GM12878 (cell line): ENCODE measurements around the gene SDCCAG8. TPM values are rescaled to one million over a fixed set of nuclear protein-coding genes. Genes with fewer than 3 reads are reported as not detected.

ENCODE experiments used
- ATAC-seq: fragments of 200-7000 bp; cut with Tn5 transposase; 3 replicates; pipeline ENCODE4 v1.9.1; 2020; ENCODE audit warnings: mild to moderate bottlenecking, moderate library complexity
- BruUV-seq: library from RNA; stranded (reverse); fragments of 400-500 nt; replicated peaks from 2 replicates; lab custom pipeline; 2021; lab: Mats Ljungman, UMichigan
- CTCF ChIA-PET: fragments of 300-600 bp; sonication (Branson Sonifier 250); formaldehyde crosslinking; extraction: SDS; loops from one replicate; lab custom pipeline; 2021; ENCODE audit warnings: inconsistent platforms; lab: Yijun Ruan, JAX
- POLR2A ChIA-PET: fragments of 350-600 bp; formaldehyde crosslinking; extraction: SDS; loops from one replicate; lab custom pipeline; 2021; ENCODE audit warnings: inconsistent platforms; lab: Charles Lee
- RAD21 ChIA-PET: fragments of 300-600 bp; sonication (Branson Sonifier 250); formaldehyde crosslinking; loops from one replicate; lab custom pipeline; 2023; ENCODE audit warnings: antibody characterized with exemption; ENCODE audit not compliant: unreplicated experiment; lab: Charles Lee
- SMC1A ChIA-PET: fragments of 300-600 bp; sonication (Branson Sonifier 250); formaldehyde crosslinking; loops from one replicate; lab custom pipeline; 2023; ENCODE audit not compliant: unreplicated experiment, uncharacterized antibody; lab: Charles Lee
- DNase-seq: peaks from one replicate; pipeline ENCODE4 v3.0.0-alpha.2; 2011; ENCODE audit warnings: low read depth, low spot score
- FAIRE-seq: peaks from 3 replicates; lab custom pipeline; 2011; peaks lifted over from hg19 to GRCh38; lab: Jason Lieb, UNC
- H2AFZ ChIP-seq: 2 replicates; pipeline ENCODE4 v1.6.0; 2011; ENCODE audit warnings: low read depth, low read length, control low read depth; ENCODE audit not compliant: control insufficient read depth
- H3K27ac ChIP-seq: 2 replicates; pipeline ENCODE4 v1.5.1; 2011; ENCODE audit warnings: control low read depth; ENCODE audit not compliant: control insufficient read depth, insufficient read depth
- H3K27me3 ChIP-seq, 2 experiments: replicated peaks in 1 of 2; 2 replicates each; pipeline versions ENCODE4 v1.6.0 to v1.6.1; 2011; ENCODE audit warnings: low read length in 1 of 2; ENCODE audit not compliant: control insufficient read depth in 2 of 2, insufficient read depth in 2 of 2
- H3K36me3 ChIP-seq, 2 experiments: 2 replicates each; pipeline ENCODE4 v1.5.1; 2011; ENCODE audit warnings: low read length in 1 of 2; ENCODE audit not compliant: control insufficient read depth in 2 of 2, insufficient read depth in 2 of 2
- H3K4me1 ChIP-seq: 2 replicates; pipeline ENCODE4 v1.6.1; 2011; ENCODE audit warnings: mild to moderate bottlenecking, low read length, moderate library complexity, mixed read lengths; ENCODE audit not compliant: control insufficient read depth, insufficient read depth
- H3K4me2 ChIP-seq: 2 replicates; pipeline ENCODE4 v1.6.0; 2011; ENCODE audit warnings: control low read depth; ENCODE audit not compliant: control insufficient read depth, insufficient read depth
- H3K4me3 ChIP-seq: fragments of 200-600 bp; sonication (generic); 2 replicates; pipeline ENCODE4 v1.5.1; 2016
- H3K79me2 ChIP-seq: 2 replicates; pipeline ENCODE4 v1.6.0; 2011; ENCODE audit warnings: low read length; ENCODE audit not compliant: control insufficient read depth, insufficient read depth
- H3K9ac ChIP-seq: 2 replicates; pipeline ENCODE4 v1.8.0; 2011; ENCODE audit warnings: low read length, control low read depth, mixed read lengths; ENCODE audit not compliant: control insufficient read depth, insufficient read depth
- H3K9me3 ChIP-seq: replicated peaks from 3 replicates; pipeline ENCODE4 v1.5.1; 2011; ENCODE audit warnings: mild to moderate bottlenecking, low read length; ENCODE audit not compliant: control insufficient read depth, insufficient read depth
- H4K20me1 ChIP-seq: 2 replicates; pipeline ENCODE4 v1.6.0; 2011; ENCODE audit not compliant: control insufficient read depth, insufficient read depth
- BCL11A ChIP-seq: IDR thresholded peaks from 2 replicates; pipeline ENCODE4 v1.6.1; 2011; ENCODE audit warnings: low read depth, low read length
- CBX5 ChIP-seq: sonication (generic); IDR thresholded peaks from 2 replicates; pipeline ENCODE4 v1.6.1; 2016; ENCODE audit warnings: low read depth, moderate library complexity, mild to moderate bottlenecking, inconsistent platforms
- CREM ChIP-seq: IDR thresholded peaks from 2 replicates; pipeline ENCODE4 v1.6.1; 2014; ENCODE audit warnings: antibody characterized with exemption, low read depth
- KDM1A ChIP-seq: fragments of 200-600 bp; sonication (generic); IDR thresholded peaks from 2 replicates; pipeline ENCODE4 v1.6.1; 2016; ENCODE audit warnings: borderline replicate concordance
- KLF5 ChIP-seq: fragments of 450-650 bp; IDR thresholded peaks from 2 replicates; pipeline ENCODE4 v1.6.1; 2014; ENCODE audit warnings: mild to moderate bottlenecking; ENCODE audit not compliant: partially characterized antibody
- MEF2B ChIP-seq: fragments of 450-650 bp; IDR thresholded peaks from 2 replicates; pipeline ENCODE4 v1.6.1; 2018; ENCODE audit warnings: mild to moderate bottlenecking, moderate library complexity; ENCODE audit not compliant: partially characterized antibody, poor library complexity, severe bottlenecking
- MTA2 ChIP-seq: fragments of 450-650 bp; IDR thresholded peaks from 2 replicates; pipeline ENCODE4 v1.6.1; 2016; ENCODE audit warnings: low read depth, mild to moderate bottlenecking, moderate library complexity
- NR2C1 ChIP-seq: fragments of 450-650 bp; IDR thresholded peaks from 2 replicates; pipeline ENCODE4 v1.6.1; 2017; ENCODE audit warnings: antibody characterized with exemption, mild to moderate bottlenecking, moderate library complexity
- NR2F1 ChIP-seq: fragments of 450-650 bp; conservative IDR thresholded peaks from 2 replicates; pipeline ENCODE4 v1.6.1; 2017; ENCODE audit warnings: mild to moderate bottlenecking
- POLR2A ChIP-seq: IDR thresholded peaks from 2 replicates; pipeline ENCODE4 v1.6.1; 2011; ENCODE audit warnings: low read depth, mild to moderate bottlenecking, low read length
- RELB ChIP-seq: fragments of 450-650 bp; IDR thresholded peaks from 2 replicates; pipeline ENCODE4 v1.6.1; 2017; ENCODE audit warnings: low read depth, mild to moderate bottlenecking, moderate library complexity
- SMARCA5 ChIP-seq: fragments of 450-650 bp; IDR thresholded peaks from 2 replicates; pipeline ENCODE4 v1.6.1; 2017; ENCODE audit warnings: mild to moderate bottlenecking
- SP1 ChIP-seq: IDR thresholded peaks from one replicate; pipeline ENCODE4 v1.6.1; 2011; ENCODE audit warnings: low read depth, low read length
- TARDBP ChIP-seq: IDR thresholded peaks from 2 replicates; pipeline ENCODE4 v1.6.1; 2016; ENCODE audit warnings: borderline replicate concordance
- WGBS: methylation state at CpG from one replicate; pipeline ENCODE4 v1.1.6; 2016; ENCODE audit warnings: low lambda C conversion rate; ENCODE audit not compliant: insufficient replicate concordance, insufficient coverage; ENCODE audit errors: missing lambda C conversion rate; 5-methylcytosine and 5-hydroxymethylcytosine counted together
- in situ Hi-C: fragments of 300-500 bp; cut with MboI; formaldehyde crosslinking; loops from 9 replicates; pipeline ENCODE4 v1.14.3; 2018; ENCODE audit warnings: mixed read lengths
- intact Hi-C: fragments of 100-400 bp; cut with micrococcal nuclease; formaldehyde crosslinking; loops from one replicate; pipeline ENCODE4 v1.14.2; 2022; ENCODE audit not compliant: unreplicated experiment
- polyA plus RNA-seq, 11 experiments: library from polyadenylated mRNA; depleted of rRNA in 4 of 11; unstranded in 6 of 11; stranded (reverse) in 5 of 11; fragments of >200 nt; fragmentation: Nextera tagmentation in 4 of 11; fragmentation: Illumina TruSeq in 1 of 11; extraction: Ambion mirVana in 4 of 11; extraction: Trizol in 1 of 11; gene quantifications; 1 replicate in 1 of 11; 2 replicates in 10 of 11; pipeline versions ENCODE4 v1.2.1 to v1.2.3, GENCODE V29; 2011 to 2016; ENCODE audit warnings: inconsistent platforms in 2 of 11, missing spikeins in 2 of 11, low read depth in 1 of 11
- total RNA-seq, 4 experiments: library from RNA; depleted of rRNA in 3 of 4; stranded (reverse); fragments of >200 nt in 3 of 4; fragmentation: Illumina TruSeq in 1 of 4; extraction: Trizol in 1 of 4; gene quantifications; 2 replicates each; pipeline versions ENCODE4 v1.2.1 to v1.2.3, GENCODE V29; 2013 to 2021
- TF ChIP-seq, protein P1 (sequence below): fragments of 450-650 bp; IDR thresholded peaks from 2 replicates; pipeline ENCODE4 v1.6.1; 2016; ENCODE audit warnings: mild to moderate bottlenecking

SDCCAG8 gene
- total and polyA plus RNA-seq, 10 of the 15 experiments (the other 5 are each of a cell fraction or from before 2014, with no cell fraction given), result 15.0 to 25.6 (median 20.6) TPM

DNA sequence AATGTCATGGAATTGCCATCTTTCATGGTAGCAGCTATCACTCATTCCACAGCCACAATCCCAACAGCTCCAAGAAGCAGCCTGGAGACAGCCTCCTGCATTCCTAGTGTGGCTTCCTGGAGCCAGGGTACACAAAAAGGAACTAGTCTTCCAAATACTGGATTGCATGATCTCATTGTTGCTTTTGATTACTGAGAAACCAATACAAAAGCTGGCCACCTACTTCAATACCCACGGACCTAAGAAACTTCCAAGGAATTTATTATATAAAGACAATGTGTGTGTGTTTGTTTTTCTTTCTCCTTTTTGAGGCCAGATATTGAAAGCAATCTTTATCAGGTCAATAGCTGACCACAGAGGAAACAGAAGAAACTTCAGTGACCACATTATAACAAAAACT lies 26.3 kb upstream of the SDCCAG8 start:
- H2AFZ ChIP-seq, result no peak overlapping the region
- no peak overlapping the region for H3K9ac ChIP-seq
- ChIA-PET CTCF (interaction anchor here (0.8 to 1.7 kb wide), 4 partner anchors 11 to 24 kb away, joined by 3 to 6 read pairs (median 4); no protein-coding TSS in a partner anchor), POLR2A (no interaction called here), RAD21 (no interaction called here), SMC1A (interaction anchor here (0.9 to 1.3 kb wide), 2 partner anchors 8 to 21 kb away, joined by 4 read pairs; no protein-coding TSS in a partner anchor)
- WGBS, result 92% methylated on average over 1 of the region's 1 CpG
- H3K9me3 ChIP-seq, result peaks cover 42% of the 10 kb centered on the region
- H3K4me2 ChIP-seq, result no peak overlapping the region
- H3K4me3 ChIP-seq, result no peak overlapping the region
- ATAC-seq (no peak), DNase-seq (no peak), FAIRE-seq (no peak)
- TF ChIP-seq NR2F1, result no peak
- no peak for TF ChIP-seq SMARCA5
- no peak for TF ChIP-seq BCL11A
- TF ChIP-seq POLR2A, result no peak
- TF ChIP-seq MTA2, result no peak
- no peak for TF ChIP-seq KDM1A
- no peak for TF ChIP-seq MEF2B
- no peak for TF ChIP-seq CBX5
- TF ChIP-seq SP1, result no peak
- intact Hi-C loops, result no loop called here
- in situ Hi-C loops, result no loop called here
- peaks cover 0 to 6% of the 10 kb centered on the region in 2 experiments; a peak in 2 of 4 replicates for H3K36me3 ChIP-seq
- H3K79me2 ChIP-seq, result peaks cover 30% of the 10 kb centered on the region
- no peak overlapping the region for H3K27ac ChIP-seq
- no peaks in the 10 kb centered on the region for H3K27me3 ChIP-seq
- H4K20me1 ChIP-seq, result no peaks in the 10 kb centered on the region
- no TSS peak for BruUV-seq
- H3K4me1 ChIP-seq, result no peaks in the 10 kb centered on the region

- POLR2A ChIA-PET, result interaction anchor here (0.6 kb wide), 1 partner anchor 1060 kb away, joined by 3 read pairs; no protein-coding TSS in a partner anchor
- Histone ChIP-seq H3K4me3 (no peak overlapping the region), H3K36me3 (peaks cover 0 to 6% of the 10 kb centered on the region in 2 experiments; a peak in 2 of 4 replicates), H3K9me3 (peaks cover 42% of the 10 kb centered on the region), H3K27ac (no peak overlapping the region), H3K4me1 (no peaks in the 10 kb centered on the region), H3K27me3 (no peaks in the 10 kb centered on the region), H4K20me1 (no peaks in the 10 kb centered on the region), H3K79me2 (peaks cover 38% of the 10 kb centered on the region), H2AFZ (no peak overlapping the region), H3K4me2 (no peak overlapping the region), H3K9ac (no peak overlapping the region)
- RAD21 ChIA-PET, result interaction anchor here (1.7 kb wide), 1 partner anchor 24 kb away, joined by 4 read pairs; the partner anchor contains the start of genes CEP170 and SDCCAG8
- in situ Hi-C loops (no loop called here), intact Hi-C loops (no loop called here)
- CTCF ChIA-PET, result interaction anchor here (0.6 to 1.7 kb wide), 2 partner anchors 12 to 70 kb away, joined by 3 to 6 read pairs; no protein-coding TSS in a partner anchor
- DNase-seq (no peak), FAIRE-seq (no peak), ATAC-seq (no peak)
- no TSS peak for BruUV-seq
- SMC1A ChIA-PET, result interaction anchor here (0.7 to 1.3 kb wide), 3 partner anchors 18 to 23 kb away, joined by 3 to 4 read pairs (median 3); no protein-coding TSS in a partner anchor
- TF ChIP-seq, protein P1, sequence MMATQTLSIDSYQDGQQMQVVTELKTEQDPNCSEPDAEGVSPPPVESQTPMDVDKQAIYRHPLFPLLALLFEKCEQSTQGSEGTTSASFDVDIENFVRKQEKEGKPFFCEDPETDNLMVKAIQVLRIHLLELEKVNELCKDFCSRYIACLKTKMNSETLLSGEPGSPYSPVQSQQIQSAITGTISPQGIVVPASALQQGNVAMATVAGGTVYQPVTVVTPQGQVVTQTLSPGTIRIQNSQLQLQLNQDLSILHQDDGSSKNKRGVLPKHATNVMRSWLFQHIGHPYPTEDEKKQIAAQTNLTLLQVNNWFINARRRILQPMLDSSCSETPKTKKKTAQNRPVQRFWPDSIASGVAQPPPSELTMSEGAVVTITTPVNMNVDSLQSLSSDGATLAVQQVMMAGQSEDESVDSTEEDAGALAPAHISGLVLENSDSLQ, result peak; percentile 82
- peak; percentile 49; the same call in 1 of the 2 replicates for TF ChIP-seq RELB
- peak; percentile 60 for TF ChIP-seq KLF5
- TF ChIP-seq CBX5, result peak; percentile 99
- TF ChIP-seq NR2C1, result no peak
- no peak for TF ChIP-seq TARDBP
- TF ChIP-seq CREM, result no peak
These were observed 24.9 kb upstream of the SDCCAG8 start for GRCh38 chr1:243230914-243231313.
